MM.1S (cell line): ENCODE results near the gene MYRF.
A peak's percentile ranks its signal among the peaks of the same experiment; 100 is the strongest.

Experiments used
- DNase-seq: peaks from one replicate; pipeline ENCODE4 v3.0.0-alpha.2; 2015
- H2AFZ ChIP-seq: fragments of 300-600 bp; sonication (generic); 2 replicates; pipeline ENCODE4 v1.6.0; 2016; ENCODE audit warnings: antibody characterized with exemption, low read length
- H3F3A ChIP-seq: fragments of 300-600 bp; sonication (generic); 2 replicates; pipeline ENCODE4 v1.6.1; 2016; ENCODE audit warnings: mild to moderate bottlenecking, antibody characterized with exemption, low read length, moderate library complexity, mixed read lengths; ENCODE audit not compliant: insufficient read depth
- H3K27ac ChIP-seq: fragments of 300-600 bp; sonication (generic); 2 replicates; pipeline ENCODE4 v1.5.1; 2016; ENCODE audit warnings: mild to moderate bottlenecking, low read length
- H3K27me3 ChIP-seq: fragments of 300-600 bp; sonication (generic); replicated peaks from 2 replicates; pipeline ENCODE4 v1.6.0; 2016; ENCODE audit warnings: low read length; ENCODE audit not compliant: insufficient read depth
- H3K36me3 ChIP-seq: fragments of 300-600 bp; sonication (generic); replicated peaks from 2 replicates; pipeline ENCODE4 v1.6.1; 2016; ENCODE audit warnings: mild to moderate bottlenecking, low read length, mixed read lengths; ENCODE audit not compliant: insufficient read depth
- H3K4me1 ChIP-seq: fragments of 300-600 bp; sonication (generic); 2 replicates; pipeline ENCODE4 v1.6.1; 2016; ENCODE audit warnings: low read length, mixed read lengths
- H3K4me2 ChIP-seq: fragments of 300-600 bp; sonication (generic); 2 replicates; pipeline ENCODE4 v1.6.0; 2016; ENCODE audit warnings: low read depth, low read length
- H3K4me3 ChIP-seq: fragments of 300-600 bp; sonication (generic); 2 replicates; pipeline ENCODE4 v1.5.1; 2016; ENCODE audit warnings: low read length, mixed read lengths
- H3K79me2 ChIP-seq: fragments of 300-600 bp; sonication (generic); 2 replicates; pipeline ENCODE4 v1.6.1; 2016; ENCODE audit warnings: mixed run types, low read length, mixed read lengths
- H3K9ac ChIP-seq: fragments of 300-600 bp; sonication (generic); 2 replicates; pipeline ENCODE4 v1.6.1; 2016; ENCODE audit warnings: low read length, mixed read lengths
- H3K9me2 ChIP-seq: fragments of 300-600 bp; sonication (generic); replicated peaks from 2 replicates; pipeline ENCODE4 v1.6.1; 2016; ENCODE audit warnings: mild to moderate bottlenecking, low read length, mixed read lengths; ENCODE audit not compliant: insufficient read depth
- H3K9me3 ChIP-seq: fragments of 300-600 bp; sonication (generic); replicated peaks from 2 replicates; pipeline ENCODE4 v1.6.1; 2016; ENCODE audit warnings: mild to moderate bottlenecking, low read length, mixed read lengths; ENCODE audit not compliant: insufficient read depth
- H4K20me1 ChIP-seq: fragments of 300-600 bp; sonication (generic); 2 replicates; pipeline ENCODE4 v1.6.1; 2016; ENCODE audit warnings: mild to moderate bottlenecking, low read length, moderate library complexity, mixed read lengths; ENCODE audit not compliant: insufficient read depth
- EZH2 ChIP-seq: fragments of 300-600 bp; sonication (generic); optimal IDR thresholded peaks from 2 replicates; pipeline ENCODE3; 2017; ENCODE audit warnings: low read depth, mild to moderate bottlenecking, antibody characterized with exemption, low read length, mixed read lengths
- EZH2phosphoT487 ChIP-seq: fragments of 300-600 bp; sonication (generic); IDR thresholded peaks from 2 replicates; pipeline ENCODE4 v1.6.1; 2018; ENCODE audit warnings: antibody characterized with exemption, low read length
- TF ChIP-seq, protein P1 (sequence below): fragments of 300-600 bp; sonication (generic); IDR thresholded peaks from 2 replicates; pipeline ENCODE4 v1.5.1; 2016; ENCODE audit warnings: antibody characterized with exemption, low read length, mixed read lengths

The MYRF gene

DNA sequence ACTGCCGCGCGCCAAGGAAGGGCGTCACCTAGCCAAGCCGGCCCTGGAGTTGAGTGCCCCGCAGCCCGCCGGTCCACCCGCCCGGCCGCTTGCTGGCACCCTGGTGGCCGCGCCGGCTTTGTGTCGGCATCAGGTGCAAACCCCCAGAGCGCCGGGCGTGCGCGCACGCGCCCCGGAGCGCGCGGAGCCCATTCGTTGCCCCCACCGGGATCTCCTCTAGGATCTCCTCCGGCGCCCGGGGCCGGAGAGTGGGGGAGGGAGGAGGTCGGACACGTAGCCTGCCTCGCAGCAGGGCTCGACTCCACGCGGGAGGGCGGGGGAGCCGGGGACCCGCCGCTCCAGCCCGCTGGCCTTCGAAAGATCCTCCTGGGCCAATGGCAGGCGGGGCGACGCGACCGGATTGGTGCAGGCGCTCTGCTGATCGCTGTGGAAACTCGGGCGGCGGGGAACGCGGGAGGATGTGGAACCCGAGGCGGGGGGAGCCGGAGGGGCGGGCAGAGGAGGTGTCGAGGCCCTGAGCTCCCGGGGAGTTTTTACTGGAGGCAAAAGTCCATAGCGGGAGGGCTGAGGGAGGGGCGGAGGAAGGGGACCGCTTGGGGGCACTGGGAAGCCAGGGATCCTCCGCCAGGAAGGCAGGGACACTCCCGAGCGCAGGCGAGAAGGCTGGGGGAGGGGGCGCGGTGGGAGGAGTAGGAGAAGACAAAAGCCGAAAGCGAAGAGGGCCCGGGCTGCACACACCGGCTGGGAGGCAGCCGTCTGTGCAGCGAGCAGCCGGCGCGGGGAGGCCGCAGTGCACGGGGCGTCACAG is 75.3 kb downstream of the MYRF start, which contains the start of gene FADS2:
FADS2 (plus strand) TSS at position 730 of the 808 bp plus-strand sequence. CDS start 91 bp downstream, outside the sequence.
- H3K9me2 ChIP-seq = no peaks in the 10 kb centered on the region
- TF ChIP-seq, protein P1, sequence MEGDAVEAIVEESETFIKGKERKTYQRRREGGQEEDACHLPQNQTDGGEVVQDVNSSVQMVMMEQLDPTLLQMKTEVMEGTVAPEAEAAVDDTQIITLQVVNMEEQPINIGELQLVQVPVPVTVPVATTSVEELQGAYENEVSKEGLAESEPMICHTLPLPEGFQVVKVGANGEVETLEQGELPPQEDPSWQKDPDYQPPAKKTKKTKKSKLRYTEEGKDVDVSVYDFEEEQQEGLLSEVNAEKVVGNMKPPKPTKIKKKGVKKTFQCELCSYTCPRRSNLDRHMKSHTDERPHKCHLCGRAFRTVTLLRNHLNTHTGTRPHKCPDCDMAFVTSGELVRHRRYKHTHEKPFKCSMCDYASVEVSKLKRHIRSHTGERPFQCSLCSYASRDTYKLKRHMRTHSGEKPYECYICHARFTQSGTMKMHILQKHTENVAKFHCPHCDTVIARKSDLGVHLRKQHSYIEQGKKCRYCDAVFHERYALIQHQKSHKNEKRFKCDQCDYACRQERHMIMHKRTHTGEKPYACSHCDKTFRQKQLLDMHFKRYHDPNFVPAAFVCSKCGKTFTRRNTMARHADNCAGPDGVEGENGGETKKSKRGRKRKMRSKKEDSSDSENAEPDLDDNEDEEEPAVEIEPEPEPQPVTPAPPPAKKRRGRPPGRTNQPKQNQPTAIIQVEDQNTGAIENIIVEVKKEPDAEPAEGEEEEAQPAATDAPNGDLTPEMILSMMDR = no peak
- TF ChIP-seq EZH2phosphoT487 (0 out of 2 replicates have a peak, but pooled peaks have one; percentile 49), EZH2 (no peak)
- no peaks in the 10 kb centered on the region for H4K20me1 ChIP-seq
- H3K27ac ChIP-seq = no peak within 1 kb of the TSS
- H3K4me2 ChIP-seq = peak within 1 kb of the TSS; percentile 67
- H3K79me2 ChIP-seq = no peaks in the 10 kb centered on the region
- H2AFZ ChIP-seq = peak within 1 kb of the TSS; percentile 27
- no peak for DNase-seq
- no peaks in the 10 kb centered on the region for H3F3A ChIP-seq
- H3K36me3 ChIP-seq = no peaks in the 10 kb centered on the region
- peaks cover 41% of the 10 kb centered on the region for H3K27me3 ChIP-seq
- H3K9me3 ChIP-seq = no peaks in the 10 kb centered on the region
- H3K9ac ChIP-seq = no peak within 1 kb of the TSS
- peak within 1 kb of the TSS; percentile 35 for H3K4me3 ChIP-seq
- 0 out of 2 replicates have a peak, but pooled peaks cover 9% of the 10 kb centered on the region for H3K4me1 ChIP-seq

DNA sequence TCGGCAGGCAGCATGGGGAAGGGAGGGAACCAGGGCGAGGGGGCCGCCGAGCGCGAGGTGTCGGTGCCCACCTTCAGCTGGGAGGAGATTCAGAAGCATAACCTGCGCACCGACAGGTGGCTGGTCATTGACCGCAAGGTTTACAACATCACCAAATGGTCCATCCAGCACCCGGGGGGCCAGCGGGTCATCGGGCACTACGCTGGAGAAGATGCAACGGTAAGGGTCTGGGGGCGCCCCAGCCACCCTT is 75.9 kb downstream of the MYRF start:
- Histone ChIP-seq H3F3A (no peaks in the 10 kb centered on the region), H3K4me3 (peak overlapping the region; percentile 35), H3K9me3 (no peaks in the 10 kb centered on the region), H3K27me3 (peaks cover 41% of the 10 kb centered on the region), H3K9me2 (no peaks in the 10 kb centered on the region), H3K79me2 (no peaks in the 10 kb centered on the region), H3K4me2 (peak overlapping the region; percentile 67), H4K20me1 (no peaks in the 10 kb centered on the region), H3K9ac (no peak overlapping the region), H3K4me1 (0 out of 2 replicates have a peak, but pooled peaks cover 9% of the 10 kb centered on the region), H3K36me3 (no peaks in the 10 kb centered on the region), H2AFZ (peak overlapping the region; percentile 12; the same call in 1 of the 2 replicates), H3K27ac (no peak overlapping the region)
- DNase-seq = no peak
- TF ChIP-seq, protein P1 = no peak
- no peak for TF ChIP-seq EZH2phosphoT487

DNA sequence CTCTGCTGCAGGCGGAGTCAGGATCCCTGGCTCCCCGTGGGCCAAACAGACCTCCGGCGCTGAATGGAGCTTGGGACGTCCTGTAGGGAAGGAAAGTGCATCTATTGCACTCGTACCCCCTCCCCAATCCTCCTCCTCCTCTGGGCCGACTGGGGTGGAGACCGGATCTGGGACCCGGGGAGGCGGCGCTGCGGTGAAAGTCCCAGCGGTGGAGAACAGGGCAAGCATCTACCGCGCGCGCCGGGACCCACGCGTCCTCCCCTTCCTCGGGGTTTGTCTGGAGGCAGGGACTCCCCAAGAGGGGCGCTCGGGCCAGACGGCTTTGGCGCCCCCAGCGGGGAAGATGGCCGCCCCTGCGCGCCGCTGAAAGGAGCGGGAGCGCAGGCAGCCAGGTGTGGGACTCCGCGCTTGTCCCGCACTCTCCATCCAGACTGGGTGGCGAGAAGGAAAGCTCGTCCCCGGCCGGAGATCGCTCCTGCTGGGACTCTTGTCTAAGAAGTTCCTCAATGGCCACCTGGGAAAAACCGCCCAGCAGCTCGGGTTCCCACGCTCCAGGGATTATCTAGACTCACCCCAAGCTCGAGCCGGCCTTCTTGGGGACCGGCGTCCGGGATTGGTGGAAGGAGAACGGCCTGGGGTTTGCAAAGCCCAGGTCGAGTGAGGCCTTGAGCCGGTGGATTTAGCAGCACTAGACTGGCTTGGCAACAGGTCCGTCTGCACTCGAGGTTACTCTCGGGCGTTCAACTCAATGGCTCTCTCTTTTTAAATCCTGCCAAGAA is 76.4 kb downstream of the MYRF start:
- Histone ChIP-seq H4K20me1 (no peaks in the 10 kb centered on the region), H3K4me1 (0 out of 2 replicates have a peak, but pooled peaks cover 9% of the 10 kb centered on the region), H2AFZ (peak overlapping the region; percentile 27), H3F3A (no peaks in the 10 kb centered on the region), H3K27me3 (peaks cover 41% of the 10 kb centered on the region), H3K9me3 (no peaks in the 10 kb centered on the region), H3K79me2 (no peaks in the 10 kb centered on the region), H3K9ac (no peak overlapping the region), H3K4me2 (peak overlapping the region; percentile 67), H3K27ac (no peak overlapping the region), H3K36me3 (no peaks in the 10 kb centered on the region), H3K4me3 (peak overlapping the region; percentile 35), H3K9me2 (no peaks in the 10 kb centered on the region)
- no peak for DNase-seq
- TF ChIP-seq, protein P1 = peak; percentile 26
- TF ChIP-seq EZH2 = no peak
